ENCODE measurements around the gene SLC12A7. TPM values are rescaled to one million over a fixed set of nuclear protein-coding genes. Genes with fewer than 3 reads are reported as not detected.

The SLC12A7 gene
- total RNA-seq, 1 experiment from 2014 or later: 30.8 TPM

GRCh38 chr5:1075555-1075881 is 36.3 kb downstream of the SLC12A7 start:
- H3K79me2 ChIP-seq (ENCODE audit: insufficient read depth, low read length): no peaks in the 10 kb centered on the region; the same call in 1 of the 2 replicates
- TF ChIP-seq CTCF (conservative IDR thresholded peaks at IDR 0.05): no peak
- H3K4ac ChIP-seq (ENCODE audit: low read depth, low read length): no peak overlapping the region
- no peaks in the 10 kb centered on the region for H3K79me1 ChIP-seq (ENCODE audit: insufficient read depth, low read depth, low read length, poor library complexity, severe bottlenecking)
- no peak for DNase-seq
- H2BK12ac ChIP-seq (ENCODE audit: insufficient read length, low read depth, low read length): no peak overlapping the region
- Mint-ChIP-seq H3K4me1 (no peaks in the 10 kb centered on the region), H3K27me3 (ENCODE audit: low read depth) (no peaks in the 10 kb centered on the region), H3K36me3 (ENCODE audit: insufficient read depth in 1 of 3, low read depth in 3 of 3) (peaks cover 0 to 21% (median 18%) of the 10 kb centered on the region in 3 experiments; a peak in 5 of 7 replicates), H3K27ac (no peak overlapping the region), H3K4me3 (no peak overlapping the region), H3K9me3 (no peaks in the 10 kb centered on the region)
- no peak overlapping the region for H4K91ac ChIP-seq (ENCODE audit: insufficient read length, low read depth, low read length)
- no peak overlapping the region for H3K9ac ChIP-seq (ENCODE audit: extremely low read depth, insufficient read length, low read length)
- no peak overlapping the region for H3K27ac ChIP-seq (ENCODE audit: insufficient read length, low read depth, low read length)
- H4K20me1 ChIP-seq (ENCODE audit: control insufficient read depth, insufficient read depth, insufficient read length): no peaks in the 10 kb centered on the region
- H3K23ac ChIP-seq (ENCODE audit: insufficient read length, low read depth, low read length): no peak overlapping the region
- H3K18ac ChIP-seq (ENCODE audit: insufficient read length, low read depth, low read length): no peak overlapping the region
- no peak overlapping the region for H3K56ac ChIP-seq (ENCODE audit: insufficient read length, low read depth, low read length)
- no peak overlapping the region for H3T11ph ChIP-seq (ENCODE audit: low read length)
- no CpG with 5 or more reads among the region's 10 CpGs for WGBS (ENCODE audit: extremely low coverage, insufficient read length, low lambda C conversion rate)
- H2BK5ac ChIP-seq (ENCODE audit: insufficient read length, low read length): no peak overlapping the region
- no peaks in the 10 kb centered on the region for H3K27me3 ChIP-seq (ENCODE audit: insufficient read depth, low read length)
- no peak overlapping the region for H4K8ac ChIP-seq (replicated peaks; ENCODE audit: insufficient read length, low read depth, low read length)
- no peak overlapping the region for H2AK5ac ChIP-seq (ENCODE audit: insufficient read length, low read length)
- no peak overlapping the region for H2BK120ac ChIP-seq (ENCODE audit: low read depth, low read length, poor library complexity, severe bottlenecking)
- no peak overlapping the region for H2AFZ ChIP-seq (ENCODE audit: low read length)
- H3K4me1 ChIP-seq (ENCODE audit: insufficient read depth, low read length): no peaks in the 10 kb centered on the region
- H3K23me2 ChIP-seq (ENCODE audit: insufficient read length, low read depth, low read length, poor library complexity, severe bottlenecking): no peaks in the 10 kb centered on the region
- no peak overlapping the region for H2BK15ac ChIP-seq (ENCODE audit: low read depth, low read length)
- H2BK20ac ChIP-seq (ENCODE audit: low read depth, low read length, poor library complexity, severe bottlenecking): no peak overlapping the region
- no peak overlapping the region for H4K5ac ChIP-seq (ENCODE audit: insufficient read length, low read depth, low read length)
- H3K14ac ChIP-seq (ENCODE audit: insufficient read depth, low read length): no peak overlapping the region
- H3K9me3 ChIP-seq (ENCODE audit: control insufficient read depth, low read depth, low read length): no peaks in the 10 kb centered on the region
- no peak overlapping the region for H3K4me2 ChIP-seq (ENCODE audit: insufficient read depth, insufficient read length, low read length)

Measured in H9 (cell line).